ENCODE data around the gene BCKDK. TPM values are rescaled to one million over a fixed set of nuclear protein-coding genes. Genes with fewer than 3 reads are reported as not detected.

The BCKDK gene
- 53.2 and 56.3 TPM in 2 replicates for total RNA-seq (2014; rRNA removed; shearing (Covaris generic))

- peak; percentile 47 for DNase-seq (ENCODE audit: low spot score)
Observed at GRCh38 chr16:31108035-31108793, at the start of gene BCKDK. BCKDK (plus strand) TSS chr16:31108386; CDS start chr16:31109224, 838 bp downstream.

- DNase-seq (ENCODE audit: low spot score), result no peak
Observed at GRCh38 chr16:31061126-31061812, 46.9 kb upstream of the BCKDK start.

GRCh38 chr16:31061813-31062440 is 46.3 kb upstream of the BCKDK start:
- DNase-seq (ENCODE audit: low spot score), result no peak

GRCh38 chr16:31063495-31063842 is 44.7 kb upstream of the BCKDK start:
- DNase-seq (ENCODE audit: low spot score), result no peak

GRCh38 chr16:31063843-31064611 is 44.2 kb upstream of the BCKDK start:
- DNase-seq (ENCODE audit: low spot score), result no peak

- peak; percentile 57 for DNase-seq (ENCODE audit: low spot score)
Observed at GRCh38 chr16:31064882-31065461, 43.2 kb upstream of the BCKDK start.

GRCh38 chr16:31067342-31067741 is 40.8 kb upstream of the BCKDK start:
- no peak for DNase-seq (ENCODE audit: low spot score)

- DNase-seq (ENCODE audit: low spot score), result no peak
Observed at GRCh38 chr16:31071861-31072260, 36.3 kb upstream of the BCKDK start.

GRCh38 chr16:31072540-31073141 is 35.5 kb upstream of the BCKDK start:
- DNase-seq (ENCODE audit: low spot score), result peak; percentile 17

GRCh38 chr16:31073142-31073969 is 34.8 kb upstream of the BCKDK start:
- peak; percentile 92 for DNase-seq (ENCODE audit: low spot score)

- DNase-seq (ENCODE audit: low spot score), result peak; percentile 98
Observed at GRCh38 chr16:31073970-31074813, 34.0 kb upstream of the BCKDK start, which contains the start of the genes ZNF646 and ZNF668. ZNF646 (plus strand) TSS chr16:31074422; CDS start chr16:31076325, 1,903 bp downstream. ZNF668 (minus strand) TSS chr16:31074240; CDS start chr16:31064459, 9,781 bp downstream.

GRCh38 chr16:31074814-31075183 is 33.4 kb upstream of the BCKDK start:
- no peak for DNase-seq (ENCODE audit: low spot score)

GRCh38 chr16:31076319-31076718 is 31.9 kb upstream of the BCKDK start:
- DNase-seq (ENCODE audit: low spot score), result no peak

GRCh38 chr16:31077024-31077423 is 31.2 kb upstream of the BCKDK start:
- no peak for DNase-seq (ENCODE audit: low spot score)

- no peak for DNase-seq (ENCODE audit: low spot score)
Observed at GRCh38 chr16:31077592-31078396, 30.4 kb upstream of the BCKDK start.

GRCh38 chr16:31078597-31079341 is 29.4 kb upstream of the BCKDK start:
- no peak for DNase-seq (ENCODE audit: low spot score)

GRCh38 chr16:31079342-31079944 is 28.7 kb upstream of the BCKDK start:
- DNase-seq (ENCODE audit: low spot score), result no peak

Measured in HT-29 (cell line).